Fibroblast of the conjunctiva (primary cell): ENCODE data around the gene UGDH.
A peak's percentile ranks its signal among the peaks of the same experiment; 100 is the strongest.
"Not testable (repeated sequence)": the region's sequence is repeated elsewhere in the genome, so short reads cannot be mapped to it uniquely, and the experiment has no call there.

Source experiments
- DNase-seq: peaks from one replicate; pipeline ENCODE4 v3.0.0-alpha.2; 2010; ENCODE audit warnings: low read depth

The UGDH gene

DNA sequence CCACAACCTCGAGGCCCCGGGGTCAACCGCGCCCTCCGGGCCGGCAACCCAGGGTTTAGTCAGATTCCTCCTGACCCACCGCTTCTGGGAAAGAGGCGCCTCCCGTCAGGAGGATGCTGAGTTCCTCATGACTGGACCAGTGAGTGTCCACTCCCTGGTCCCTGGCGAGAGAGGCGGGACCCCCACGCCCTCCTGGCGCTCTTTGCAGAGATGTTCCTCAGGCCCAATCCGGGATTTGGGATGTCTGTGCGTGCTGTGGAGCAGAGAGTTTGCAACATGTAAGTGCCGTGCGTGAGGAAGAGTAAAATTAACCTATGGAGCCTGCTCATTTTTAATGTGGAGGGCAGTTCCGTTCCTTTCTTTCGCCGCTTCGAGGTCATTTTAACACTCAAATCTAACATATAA is 824 bp upstream of the UGDH start:
- no peak for DNase-seq

DNA sequence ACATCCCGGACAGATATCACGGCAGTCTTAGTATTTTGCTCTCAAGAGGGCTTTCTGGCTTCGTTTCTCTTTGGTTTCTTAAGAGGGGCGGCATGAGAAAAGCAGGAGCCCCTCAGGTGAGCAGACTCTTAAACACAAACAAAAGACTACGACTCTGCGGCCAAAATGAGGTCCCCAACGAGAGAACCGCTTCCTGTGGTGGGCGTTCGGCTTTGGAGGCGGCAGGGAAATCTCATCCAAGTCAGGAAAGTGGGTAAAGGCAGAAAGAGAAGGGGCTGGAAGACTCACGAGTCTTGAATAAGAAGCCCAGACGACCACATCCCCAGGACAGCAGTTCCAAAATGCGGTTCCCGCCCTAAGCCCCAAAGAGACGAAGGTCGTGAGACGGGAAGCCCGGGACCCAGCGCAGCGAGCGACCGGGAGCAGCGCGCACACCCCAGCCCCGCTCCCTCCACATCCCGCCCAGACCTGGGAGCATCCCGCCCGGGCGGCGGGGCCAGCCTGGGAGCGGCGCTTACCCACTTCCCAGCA is 409 bp downstream of the UGDH start:
- DNase-seq, result no peak

DNA sequence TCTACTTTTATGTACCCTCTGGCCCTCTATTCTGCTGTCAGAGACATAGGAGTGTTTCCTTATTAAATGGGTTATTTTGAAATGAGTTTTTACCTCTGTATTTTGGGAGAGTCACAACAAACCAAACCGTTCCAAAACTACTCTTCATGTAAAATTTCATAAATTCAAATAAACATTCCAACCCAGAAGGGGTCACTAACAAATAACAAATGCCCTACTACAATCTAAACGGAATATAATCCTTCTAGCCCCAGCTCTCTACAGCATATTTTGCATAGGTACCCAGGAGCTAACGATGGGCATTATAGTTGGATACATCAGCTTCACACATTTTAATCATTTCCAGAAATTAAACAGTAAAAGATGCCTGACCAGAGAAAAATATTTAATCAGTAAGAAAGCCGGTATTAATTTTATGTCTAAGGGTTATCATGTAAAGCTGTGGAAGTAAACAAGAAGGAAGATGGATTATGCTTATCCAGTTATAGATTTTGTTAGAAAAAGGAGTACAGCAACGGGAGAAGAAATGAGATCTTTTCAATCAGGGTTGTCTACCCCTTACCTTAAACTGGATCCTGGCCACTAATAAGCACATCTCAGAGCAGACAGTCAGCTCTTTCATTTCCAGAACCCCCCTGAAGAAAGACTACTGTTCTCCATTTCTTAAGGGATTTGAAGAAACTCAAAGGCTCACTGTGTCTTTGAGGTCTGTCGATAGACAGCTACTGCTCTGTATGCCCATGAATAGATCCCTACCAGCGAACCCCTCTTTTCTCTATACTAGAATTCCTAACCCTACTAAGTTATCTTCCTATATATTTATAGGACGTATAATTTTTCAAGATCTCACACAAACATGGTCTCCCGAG is 1.2 kb downstream of the UGDH start:
- no peak for DNase-seq

DNA sequence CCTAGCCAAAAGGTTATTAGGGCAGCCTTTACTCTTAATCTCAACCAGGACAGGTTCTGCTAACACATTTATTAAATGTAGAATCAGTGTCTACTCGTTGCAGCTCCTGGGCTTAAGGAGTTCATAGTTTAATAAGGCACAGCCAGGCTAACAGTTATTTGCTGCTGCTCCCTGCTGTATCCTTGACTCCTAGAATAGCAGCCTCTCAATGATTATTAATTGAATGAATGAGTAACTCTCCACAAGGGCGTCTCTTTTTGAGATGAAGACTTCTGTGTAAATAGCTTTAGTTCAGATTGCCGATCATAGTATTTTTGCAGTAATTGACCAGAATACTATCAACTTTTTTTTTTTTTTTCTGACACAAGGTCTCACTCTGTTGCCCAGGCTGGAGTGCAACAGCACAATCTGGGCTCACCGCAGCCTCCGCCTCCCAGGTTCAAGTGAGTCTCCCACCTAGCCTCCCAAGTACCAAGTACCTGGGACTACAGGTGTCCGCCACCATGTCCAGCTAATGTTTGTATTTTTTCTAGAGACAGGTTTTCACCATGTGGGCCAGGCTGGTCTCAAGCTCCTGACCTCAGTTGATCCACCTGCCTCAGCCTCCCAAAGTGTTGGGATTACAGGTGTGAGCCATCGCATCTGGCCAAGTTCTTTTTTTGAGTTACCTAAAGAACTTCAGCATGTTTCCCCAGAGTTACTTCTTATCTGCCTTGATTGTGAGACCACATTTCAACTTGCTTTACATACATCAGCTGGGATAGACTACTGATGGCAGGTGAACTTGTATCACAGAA is 2.9 kb downstream of the UGDH start:
- DNase-seq, result no peak

DNA sequence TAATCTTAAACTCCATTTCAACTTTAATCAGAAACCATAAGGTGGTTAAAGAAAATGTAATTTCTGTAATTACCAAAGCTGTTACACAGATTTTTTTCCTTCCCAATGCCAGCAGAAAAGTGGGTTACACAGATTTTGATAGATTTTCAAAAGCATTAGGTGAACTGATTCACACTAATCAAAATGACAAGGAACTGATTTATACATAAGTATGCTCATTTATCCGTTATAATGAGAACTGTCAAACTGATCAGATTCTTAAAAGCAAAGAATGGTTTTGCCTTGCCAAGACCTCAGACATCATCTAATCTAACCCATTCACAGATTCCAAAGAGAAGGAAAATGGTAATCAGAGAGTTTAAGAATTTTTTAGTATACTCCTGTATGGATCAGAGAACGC is 5.2 kb downstream of the UGDH start:
- DNase-seq, result no peak

DNA sequence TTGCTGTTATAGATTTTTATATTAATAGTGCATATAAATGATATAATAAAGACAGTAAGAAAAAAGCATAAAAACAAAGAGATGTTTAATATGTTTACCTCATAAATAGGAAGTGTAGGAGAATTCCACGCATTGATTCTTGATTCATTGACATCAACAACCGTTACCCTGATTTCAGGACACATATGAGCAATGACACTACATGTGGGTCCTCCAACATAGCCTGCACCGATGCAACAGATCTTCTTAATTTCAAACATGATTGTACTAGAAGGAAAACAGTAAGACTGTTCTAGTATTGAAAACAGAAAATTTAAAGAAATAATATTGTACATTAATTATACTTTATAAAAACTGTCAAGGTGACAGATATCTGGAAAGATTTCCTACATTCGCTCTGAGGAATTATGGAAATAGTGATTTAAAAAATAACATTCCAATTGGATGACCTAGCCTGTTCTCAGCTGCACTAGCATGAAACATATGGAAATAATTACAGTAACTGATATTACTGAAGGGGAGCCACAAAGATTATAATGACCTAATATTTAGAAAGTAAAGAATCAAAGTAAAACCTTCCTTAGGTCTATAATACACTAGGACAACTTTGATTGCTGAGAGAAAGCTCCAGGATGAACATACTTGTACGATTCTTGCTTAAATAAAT is 5.9 kb downstream of the UGDH start:
- DNase-seq, result no peak

DNA sequence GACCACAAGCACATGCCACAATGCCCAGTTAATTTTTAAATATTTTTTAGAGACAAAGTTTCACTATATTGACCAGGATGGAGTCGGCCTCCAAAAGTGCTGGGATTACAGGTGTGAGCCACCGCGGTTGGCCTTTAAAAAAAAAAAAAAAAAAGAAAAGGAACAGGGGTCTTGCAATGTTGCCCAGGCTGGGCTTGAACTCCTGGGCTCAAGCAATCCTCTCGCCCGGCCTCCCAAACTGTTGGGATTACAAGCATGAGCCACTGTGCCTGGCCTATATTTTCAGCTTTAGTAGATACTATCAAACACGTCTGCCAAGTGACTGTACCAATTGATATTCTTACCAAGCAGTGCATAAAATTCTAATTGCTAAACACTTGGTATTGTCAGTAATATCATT is 8.8 kb downstream of the UGDH start:
- no peak for DNase-seq

DNA sequence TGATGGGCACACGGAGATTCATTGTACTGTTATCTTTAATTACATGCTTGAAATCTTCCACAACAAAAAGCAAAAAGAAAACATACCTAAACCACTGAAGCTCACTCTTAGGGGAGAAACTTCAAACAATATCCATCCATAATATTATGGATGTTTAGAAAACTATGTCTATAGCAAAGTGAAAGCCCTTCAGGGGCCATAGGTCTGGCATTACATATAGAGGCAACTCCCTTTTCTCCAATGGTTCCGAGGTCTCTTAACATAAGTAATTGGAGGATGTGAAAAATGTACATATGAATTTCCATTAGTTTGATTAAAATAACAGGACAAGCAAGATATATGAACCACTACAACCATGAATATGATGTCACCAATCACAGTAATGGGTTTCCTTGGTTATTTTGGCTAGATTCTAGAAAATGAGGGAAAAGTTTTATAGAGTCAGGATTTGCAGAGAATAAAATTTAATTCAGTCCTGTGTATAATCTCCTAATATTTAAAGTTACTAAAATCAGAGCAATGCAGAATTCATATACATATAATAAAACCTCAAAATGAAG is 10.8 kb downstream of the UGDH start:
- DNase-seq, result no peak

DNA sequence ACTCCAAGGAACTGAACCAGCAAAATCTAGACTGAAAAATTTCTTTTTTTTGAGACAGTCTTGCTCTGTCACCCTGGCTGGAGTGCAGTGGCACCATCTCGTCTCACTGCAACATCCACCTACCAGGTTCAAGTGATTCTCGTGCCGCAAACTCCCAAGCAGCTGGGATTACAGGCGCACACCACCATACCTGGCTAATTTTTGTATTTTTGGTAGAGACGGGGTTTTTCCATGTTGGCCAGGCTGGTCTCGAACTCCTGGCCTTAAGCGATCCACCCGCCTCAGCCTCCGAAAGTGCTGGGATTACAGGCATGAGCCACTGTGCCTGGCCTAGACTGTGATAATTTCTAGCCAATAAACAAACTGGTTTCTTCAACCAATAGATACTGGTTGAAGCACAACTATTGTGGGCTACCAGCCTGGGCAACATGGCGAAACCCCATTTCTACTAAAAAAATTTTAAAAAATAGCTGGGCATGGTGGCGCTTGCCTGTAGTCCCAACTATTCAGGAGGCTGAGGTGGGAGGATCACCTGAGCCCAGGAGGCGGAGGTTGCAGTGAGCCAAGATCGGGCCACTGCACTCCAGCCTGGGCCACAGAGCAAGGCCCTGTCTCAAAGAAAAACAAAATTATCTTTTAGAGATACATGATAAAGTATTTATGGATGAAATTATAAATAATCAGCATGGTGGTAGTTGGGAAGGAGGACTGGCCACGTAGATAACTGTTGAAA is 11.4 kb downstream of the UGDH start:
- not testable (repeated sequence) for DNase-seq

DNA sequence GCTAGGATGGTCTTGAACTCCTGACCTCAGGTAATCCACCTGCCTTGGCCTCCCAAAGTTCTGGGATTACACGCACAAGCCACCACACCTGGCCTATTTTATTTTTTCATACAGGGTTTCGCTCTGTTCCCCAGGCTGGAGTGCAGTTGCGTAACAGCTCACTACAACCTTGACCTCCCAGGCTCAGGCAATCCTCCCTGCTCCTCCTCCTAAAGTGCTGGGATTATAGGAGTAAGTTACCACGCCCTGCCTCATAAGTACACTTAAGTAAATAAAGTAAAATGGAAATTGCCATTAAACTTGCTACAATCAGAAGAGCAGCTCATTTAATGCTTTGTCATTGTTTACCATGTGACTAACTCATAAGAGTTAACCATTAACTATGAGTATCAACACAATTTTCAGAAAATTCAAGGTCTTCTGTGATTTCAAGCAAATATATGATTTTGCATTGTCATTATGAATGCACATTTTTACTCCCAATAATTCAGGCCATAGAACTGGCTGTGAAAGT is 12.3 kb downstream of the UGDH start:
- DNase-seq, result no peak

DNA sequence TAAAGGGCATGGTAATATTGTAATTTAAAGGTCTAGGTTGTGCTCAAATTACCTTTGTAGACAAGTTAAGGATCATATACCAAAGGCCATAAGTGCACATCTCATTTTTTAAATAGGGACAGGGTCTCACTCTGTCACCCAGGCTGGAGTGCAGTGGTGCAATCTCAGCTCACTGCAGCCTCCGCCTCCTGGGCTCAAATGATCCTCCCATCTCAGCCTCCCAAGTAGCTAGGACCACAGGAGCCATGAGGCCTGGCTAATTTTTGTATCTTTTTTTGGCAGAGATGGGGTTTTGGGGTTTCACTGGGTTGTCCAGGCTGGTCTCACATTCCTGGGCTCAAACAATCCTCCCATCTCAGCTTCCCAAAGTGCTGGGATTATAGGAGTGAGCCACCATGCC is 13.0 kb downstream of the UGDH start:
- not testable (repeated sequence) for DNase-seq

DNA sequence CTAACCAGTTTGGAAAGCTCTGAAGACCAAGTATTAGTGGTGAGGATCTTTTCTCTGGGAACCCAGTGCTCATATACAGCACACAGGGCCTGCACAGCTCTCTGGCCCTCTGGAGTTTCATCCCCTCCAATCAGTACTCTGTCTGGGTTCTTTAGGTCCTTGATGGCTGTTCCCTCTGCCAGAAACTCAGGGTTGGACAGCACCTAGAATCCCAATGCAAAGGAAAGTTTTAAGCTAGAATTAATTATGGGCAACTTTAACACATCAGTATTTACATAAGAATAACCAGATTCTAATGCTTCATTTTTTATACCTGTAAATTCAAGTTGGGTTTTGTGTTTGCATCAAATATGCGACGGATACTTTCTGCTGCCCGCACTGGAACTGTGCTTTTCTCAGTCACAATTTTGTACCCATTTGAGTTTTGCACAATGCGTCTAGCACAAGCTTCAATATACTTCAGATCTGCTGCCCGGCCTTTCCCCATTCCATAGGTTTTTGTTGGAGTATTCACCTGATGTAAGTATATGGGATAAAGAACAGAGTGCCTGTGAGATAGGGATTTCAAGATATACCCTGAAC is 16.8 kb downstream of the UGDH start:
- DNase-seq, result no peak

DNA sequence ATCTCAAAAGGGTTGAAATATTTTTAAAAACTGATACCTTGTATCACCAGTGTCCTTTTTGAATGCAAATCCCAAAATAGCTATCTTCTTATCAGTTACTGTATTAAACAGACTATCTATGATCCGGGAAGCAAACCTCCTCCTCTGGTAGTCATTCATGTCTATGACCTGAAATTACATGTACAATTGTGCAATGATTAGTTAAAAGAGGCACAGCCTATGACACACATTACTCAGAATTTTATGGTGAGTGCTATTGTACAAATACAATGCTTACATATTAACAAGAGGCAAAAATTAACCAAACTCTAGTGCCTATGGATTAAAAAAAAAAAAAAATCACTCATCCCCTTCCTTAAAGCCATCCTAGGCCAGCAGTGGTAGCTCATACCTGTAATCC is 21.7 kb downstream of the UGDH start:
- DNase-seq, result no peak

DNA sequence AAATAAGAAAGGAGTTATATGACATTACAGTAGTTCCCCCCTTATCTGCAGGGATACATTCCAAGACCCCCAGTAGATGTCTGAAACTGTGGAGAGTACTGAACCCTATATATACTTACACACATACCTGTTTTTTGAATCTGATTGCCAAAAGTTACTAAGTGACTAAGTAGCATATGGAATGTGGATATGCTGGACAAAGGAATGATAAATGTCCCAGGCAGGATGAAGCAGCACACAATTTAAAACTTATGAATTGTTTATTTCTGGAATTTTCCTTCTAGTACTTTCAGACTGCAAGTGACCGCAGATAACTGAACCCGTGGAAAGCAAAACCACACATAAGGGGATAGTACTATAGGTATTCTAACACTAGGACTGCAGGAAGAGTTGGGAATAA is 22.7 kb downstream of the UGDH start:
- DNase-seq, result no peak

DNA sequence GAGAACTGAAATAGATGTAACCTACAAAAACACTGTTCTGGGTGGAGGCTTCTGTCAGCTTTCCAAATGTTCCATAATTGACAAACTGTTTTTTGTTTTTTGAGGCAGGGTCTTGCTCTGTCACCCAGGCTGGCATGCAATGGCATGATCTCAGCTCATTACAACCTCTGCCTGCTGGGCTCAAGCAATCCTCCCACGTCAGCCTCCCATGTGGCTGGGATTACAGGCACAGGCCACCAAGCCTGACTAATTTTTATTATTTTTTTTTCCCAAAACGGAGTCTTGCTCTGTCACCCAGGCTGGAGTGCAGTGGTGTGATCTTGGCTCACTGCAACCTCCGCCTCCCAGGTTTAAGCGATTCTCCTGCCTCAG is 24.6 kb downstream of the UGDH start:
- not testable (repeated sequence) for DNase-seq

DNA sequence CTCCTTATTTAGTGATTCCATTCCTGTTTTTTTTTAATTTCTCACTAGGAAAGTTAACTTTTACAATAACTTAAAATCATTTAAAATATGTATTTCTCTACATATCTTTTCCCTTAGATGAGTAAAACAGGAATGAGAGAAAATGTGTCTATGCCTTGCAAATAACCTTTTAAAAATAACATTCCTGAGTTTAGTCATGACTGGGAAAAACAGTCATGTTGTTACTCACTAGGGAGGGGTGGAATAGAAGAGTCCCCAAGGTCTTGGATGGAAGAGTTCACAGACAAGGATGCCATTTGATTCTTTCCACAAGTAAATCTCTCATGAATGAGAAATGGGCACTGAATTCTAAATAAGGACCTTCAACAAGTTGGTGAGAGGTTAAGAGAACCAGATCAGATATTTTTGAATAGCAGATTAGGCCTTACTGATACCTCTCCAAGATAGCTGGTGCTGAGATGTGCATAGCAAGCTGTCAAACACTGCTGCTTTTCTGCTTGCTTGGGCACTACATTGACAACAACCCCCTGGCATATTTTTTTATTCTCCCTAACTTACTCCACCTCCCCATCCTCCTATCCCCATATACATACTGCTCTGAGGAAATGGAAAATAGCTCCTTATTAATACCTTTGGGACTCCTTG is 25.1 kb downstream of the UGDH start:
- DNase-seq, result peak; percentile 41

DNA sequence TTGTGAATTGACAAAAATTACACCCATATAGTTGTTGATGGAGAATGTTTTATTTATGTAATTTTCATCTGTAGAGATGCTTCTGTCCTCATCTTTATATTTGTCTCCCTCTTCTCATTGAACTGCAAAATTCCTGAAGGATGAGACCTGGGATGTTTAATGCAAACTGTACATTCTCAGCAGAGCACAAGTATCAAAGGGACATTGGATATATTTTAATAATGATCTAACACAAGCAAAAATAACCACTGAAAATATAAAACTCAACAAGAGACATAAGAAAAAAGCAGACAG is 28.6 kb downstream of the UGDH start:
- DNase-seq, result no peak

DNA sequence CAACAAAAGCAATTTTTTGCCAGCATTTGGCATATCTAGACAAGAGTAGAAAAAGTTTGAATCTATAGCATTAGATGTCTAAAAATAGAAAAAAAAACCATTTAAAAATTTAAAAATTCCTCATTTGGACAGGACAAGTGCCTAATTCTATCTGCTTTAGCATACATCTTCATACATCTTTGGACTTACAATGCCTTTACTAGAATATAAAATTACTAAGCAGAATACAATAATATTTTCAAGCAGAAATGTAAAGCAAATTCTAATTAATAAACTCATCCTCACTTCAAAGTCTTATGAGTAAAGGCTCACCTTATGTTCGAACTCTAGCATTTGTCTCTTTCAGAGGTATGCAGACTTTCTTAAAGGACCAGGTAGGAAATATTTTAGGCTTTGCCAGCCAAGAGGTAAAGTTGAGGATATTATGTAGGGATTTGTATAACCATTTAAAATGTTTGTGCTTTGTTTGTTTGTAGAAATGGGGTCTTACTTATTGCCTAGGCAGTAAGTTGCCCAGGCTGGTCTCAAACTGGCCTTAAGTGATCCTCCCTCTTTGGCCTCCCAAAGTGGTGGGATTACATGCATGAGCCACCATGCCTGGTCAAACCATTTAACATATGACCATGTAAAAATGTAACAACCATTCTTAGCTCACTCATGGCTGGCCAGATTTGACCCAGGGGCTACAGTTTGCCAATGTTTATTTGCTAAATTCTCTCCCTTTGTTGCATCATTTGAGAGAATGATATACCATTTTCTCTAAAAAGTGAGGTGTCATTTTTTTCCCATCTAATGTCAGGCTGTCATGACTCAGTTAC is 29.1 kb downstream of the UGDH start:
- no peak for DNase-seq

DNA sequence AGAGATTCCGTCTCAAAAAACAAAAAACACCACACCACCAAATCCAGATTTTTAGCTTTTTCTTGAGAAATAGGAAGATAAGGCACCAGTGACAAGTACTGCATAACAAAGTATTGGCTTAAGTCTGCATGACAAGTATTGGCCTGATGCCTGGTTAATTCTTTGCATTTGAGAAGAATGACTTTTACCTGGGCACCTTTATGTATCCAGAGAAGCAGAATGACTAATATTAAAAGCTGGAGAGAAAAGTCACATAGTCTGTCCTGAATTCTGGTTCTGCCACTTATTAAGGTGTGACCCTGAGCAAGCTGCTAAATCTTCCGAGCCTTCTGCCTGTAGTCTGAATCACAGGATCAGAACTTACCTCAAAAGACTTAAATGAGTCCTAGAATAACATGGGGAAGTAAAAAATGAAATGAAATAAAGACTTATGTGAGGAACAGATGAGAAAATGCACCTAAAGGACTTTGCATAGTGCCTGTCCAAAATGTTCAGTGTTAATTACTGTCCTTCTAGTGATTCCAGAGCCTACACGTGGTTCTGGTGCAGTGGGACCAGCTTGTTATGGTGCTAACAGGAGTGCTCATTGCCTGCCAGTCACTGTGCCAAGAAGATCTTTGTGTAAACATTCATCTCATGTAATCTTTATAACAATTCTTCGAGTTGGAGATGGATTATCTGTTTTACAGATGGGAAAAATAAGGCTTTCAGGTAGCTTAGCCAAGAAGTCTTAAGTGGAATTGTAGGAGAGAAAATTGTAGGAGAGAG is 31.6 kb downstream of the UGDH start:
- DNase-seq, result no peak
